AG04449 (cell line): ENCODE measurements around the gene DCTN2.
"Not testable (repeated sequence)": the region's sequence is repeated elsewhere in the genome, so short reads cannot be mapped to it uniquely, and the experiment has no call there.

ENCODE experiments used
- CTCF ChIA-PET: fragments of 350-600 bp; formaldehyde crosslinking; extraction: SDS; loops from one replicate; lab custom pipeline; 2021; ENCODE audit warnings: antibody characterized with exemption; lab: Yijun Ruan, JAX
- POLR2A ChIA-PET: fragments of 400-600, 350-600 bp; formaldehyde crosslinking; extraction: SDS; loops from one replicate; lab custom pipeline; 2020; ENCODE audit warnings: antibody characterized with exemption, inconsistent platforms; lab: Yijun Ruan, JAX
- DNase-seq: peaks from one replicate; pipeline ENCODE4 v3.0.0-alpha.2; 2010; ENCODE audit warnings: low read depth, low spot score
- H3K4me3 ChIP-seq: 2 replicates; pipeline ENCODE4 v1.5.1; 2011; ENCODE audit warnings: low read depth, mild to moderate bottlenecking, control low read depth, low read length
- CTCF ChIP-seq: IDR thresholded peaks from one replicate; pipeline ENCODE4 v1.5.1; 2011; ENCODE audit warnings: mild to moderate bottlenecking, moderate library complexity, low read length, control low read depth, inconsistent platforms; ENCODE audit not compliant: insufficient read depth; ENCODE audit errors: missing control alignments

The DCTN2 gene

GRCh38 chr12:57515934-57516541 is 31.0 kb downstream of the DCTN2 start:
- ChIA-PET POLR2A (interaction anchor here (1.1 to 1.6 kb wide), 2 partner anchors 11 to 57 kb away, joined by 3 to 5 read pairs; no protein-coding TSS in a partner anchor), CTCF (interaction anchor here (1.1 to 2.1 kb wide), 5 partner anchors 18 to 274 kb away, joined by 3 to 7 read pairs (median 4); partner anchors contain the start of genes B4GALNT1 and GLI1)
- no peak overlapping the region for H3K4me3 ChIP-seq
- DNase-seq = no peak
- TF ChIP-seq CTCF = no peak

- ChIA-PET CTCF (interaction anchor here (1.1 to 2.1 kb wide), 5 partner anchors 14 to 117 kb away, joined by 3 to 7 read pairs (median 4); partner anchors contain the start of genes B4GALNT1 and GLI1), POLR2A (interaction anchor here (1.1 to 1.6 kb wide), 2 partner anchors 11 to 57 kb away, joined by 3 to 5 read pairs; no protein-coding TSS in a partner anchor)
- no peak overlapping the region for H3K4me3 ChIP-seq
- no peak for TF ChIP-seq CTCF
- no peak for DNase-seq
Measured at GRCh38 chr12:57515408-57515933, 31.5 kb downstream of the DCTN2 start.

- ChIA-PET POLR2A (interaction anchor here (0.8 to 1.6 kb wide), 4 partner anchors 10 to 56 kb away, joined by 3 to 5 read pairs (median 4); no protein-coding TSS in a partner anchor), CTCF (interaction anchor here (1.1 to 2.1 kb wide), 3 partner anchors 14 to 55 kb away, joined by 3 to 7 read pairs (median 4); partner anchors contain the start of gene GLI1)
- no peak for DNase-seq
- no peak for TF ChIP-seq CTCF
- H3K4me3 ChIP-seq = no peak overlapping the region
Measured at GRCh38 chr12:57514720-57515407, 32.1 kb downstream of the DCTN2 start.

GRCh38 chr12:57514246-57514645 is 32.7 kb downstream of the DCTN2 start:
- DNase-seq, H3K4me3 ChIP-seq: not testable (repeated sequence)
- ChIA-PET POLR2A (interaction anchor here (0.8 to 1.2 kb wide), 3 partner anchors 10 to 56 kb away, joined by 3 to 4 read pairs (median 4); no protein-coding TSS in a partner anchor), CTCF (interaction anchor here (1.5 kb wide), 1 partner anchor 52 kb away, joined by 3 read pairs; no protein-coding TSS in a partner anchor)

- CTCF ChIA-PET = interaction anchor here (1.5 to 2.0 kb wide), 2 partner anchors 52 to 55 kb away, joined by 3 to 7 read pairs; no protein-coding TSS in a partner anchor
- DNase-seq, H3K4me3 ChIP-seq: not testable (repeated sequence)
- POLR2A ChIA-PET = interaction anchor here (1.2 kb wide), 1 partner anchor 9 kb away, joined by 3 read pairs; no protein-coding TSS in a partner anchor
Measured at GRCh38 chr12:57513677-57514076, 33.3 kb downstream of the DCTN2 start.

GRCh38 chr12:57513266-57513665 is 33.7 kb downstream of the DCTN2 start:
- no peak for DNase-seq
- no peak overlapping the region for H3K4me3 ChIP-seq
- CTCF ChIA-PET = interaction anchor here (2.0 kb wide), 1 partner anchor 55 kb away, joined by 7 read pairs; no protein-coding TSS in a partner anchor
- no peak for TF ChIP-seq CTCF
- POLR2A ChIA-PET = interaction anchor here (1.2 kb wide), 1 partner anchor 9 kb away, joined by 3 read pairs; no protein-coding TSS in a partner anchor
